Measurements from ENCODE around the gene AIFM2.

GRCh38 chr10:70162892-70163201, 30.2 kb upstream of the AIFM2 start:
- no peak for TF ChIP-seq TAF1 (IDR thresholded peaks at IDR 0.05; ENCODE audit: borderline replicate concordance, low read depth, low read length)
- no peak for TF ChIP-seq POLR2A (IDR thresholded peaks at IDR 0.05; ENCODE audit: low read depth, low read length)
